ENCODE data around the gene TYRO3.
A peak's percentile ranks its signal among the peaks of the same experiment; 100 is the strongest.
"Not testable (repeated sequence)": the region's sequence is repeated elsewhere in the genome, so short reads cannot be mapped to it uniquely, and the experiment has no call there.

The TYRO3 gene

DNA sequence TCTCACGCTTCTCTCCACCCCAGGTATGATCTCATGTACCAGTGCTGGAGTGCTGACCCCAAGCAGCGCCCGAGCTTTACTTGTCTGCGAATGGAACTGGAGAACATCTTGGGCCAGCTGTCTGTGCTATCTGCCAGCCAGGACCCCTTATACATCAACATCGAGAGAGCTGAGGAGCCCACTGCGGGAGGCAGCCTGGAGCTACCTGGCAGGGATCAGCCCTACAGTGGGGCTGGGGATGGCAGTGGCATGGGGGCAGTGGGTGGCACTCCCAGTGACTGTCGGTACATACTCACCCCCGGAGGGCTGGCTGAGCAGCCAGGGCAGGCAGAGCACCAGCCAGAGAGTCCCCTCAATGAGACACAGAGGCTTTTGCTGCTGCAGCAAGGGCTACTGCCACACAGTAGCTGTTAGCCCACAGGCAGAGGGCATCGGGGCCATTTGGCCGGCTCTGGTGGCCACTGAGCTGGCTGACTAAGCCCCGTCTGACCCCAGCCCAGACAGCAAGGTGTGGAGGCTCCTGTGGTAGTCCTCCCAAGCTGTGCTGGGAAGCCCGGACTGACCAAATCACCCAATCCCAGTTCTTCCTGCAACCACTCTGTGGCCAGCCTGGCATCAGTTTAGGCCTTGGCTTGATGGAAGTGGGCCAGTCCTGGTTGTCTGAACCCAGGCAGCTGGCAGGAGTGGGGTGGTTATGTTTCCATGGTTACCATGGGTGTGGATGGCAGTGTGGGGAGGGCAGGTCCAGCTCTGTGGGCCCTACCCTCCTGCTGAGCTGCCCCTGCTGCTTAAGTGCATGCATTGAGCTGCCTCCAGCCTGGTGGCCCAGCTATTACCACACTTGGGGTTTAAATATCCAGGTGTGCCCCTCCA, 19.1 kb downstream of the TYRO3 start:
- no peak for DNase-seq

GRCh38 chr15:41578736-41579383, 19.8 kb downstream of the TYRO3 start:
- no peak for DNase-seq

GRCh38 chr15:41581110-41581509, 22.1 kb downstream of the TYRO3 start:
- DNase-seq = no peak

GRCh38 chr15:41583795-41584194, 24.8 kb downstream of the TYRO3 start:
- DNase-seq = no peak

- DNase-seq = no peak
These were observed 25.7 kb downstream of the TYRO3 start for GRCh38 chr15:41584636-41585126.

DNA sequence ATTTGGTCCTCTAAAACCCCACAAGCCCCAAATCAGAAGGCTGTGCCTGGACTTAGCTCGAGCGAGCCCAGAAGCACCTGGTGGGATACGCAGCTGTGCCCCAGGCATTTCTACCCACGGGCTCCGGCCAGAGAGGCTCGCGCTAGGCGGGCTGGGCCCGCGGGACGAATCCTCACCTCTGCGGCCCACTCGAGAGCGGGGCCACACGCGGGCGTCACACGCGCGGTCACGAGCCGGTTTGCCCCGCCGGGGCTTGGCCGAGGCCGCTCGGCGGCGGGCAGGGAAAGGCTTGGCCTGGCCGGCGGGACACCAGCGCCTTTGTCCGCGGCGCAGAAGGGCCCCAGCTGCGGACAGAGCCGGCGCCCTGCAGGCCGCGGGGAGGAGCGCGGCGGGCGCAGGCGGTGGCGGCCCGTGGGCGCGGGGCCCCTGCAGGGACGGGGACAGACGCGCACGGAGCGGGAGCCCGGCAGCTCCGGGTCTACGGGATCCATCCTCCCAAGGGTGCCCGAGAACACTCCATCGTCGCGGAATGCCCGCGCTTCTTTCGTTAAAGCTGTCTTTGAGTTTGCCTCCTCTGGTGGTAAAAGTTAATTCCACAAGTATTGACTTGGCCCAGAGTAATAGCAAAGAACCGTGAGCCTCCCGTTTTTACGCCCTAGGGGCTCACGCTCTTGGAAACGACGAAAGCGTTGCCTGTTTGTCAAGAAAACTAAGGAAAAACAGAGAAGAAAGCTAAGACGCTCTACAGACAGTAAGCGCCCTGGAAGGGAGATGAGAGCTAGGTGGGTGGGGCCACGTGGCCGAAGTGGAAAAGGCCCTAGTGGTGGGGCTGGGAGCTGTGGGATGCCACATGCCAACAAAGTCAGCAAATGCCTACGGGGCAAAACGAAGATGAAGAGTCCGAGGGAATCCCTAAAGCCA, 26.4 kb downstream of the TYRO3 start:
- DNase-seq = no peak

DNA sequence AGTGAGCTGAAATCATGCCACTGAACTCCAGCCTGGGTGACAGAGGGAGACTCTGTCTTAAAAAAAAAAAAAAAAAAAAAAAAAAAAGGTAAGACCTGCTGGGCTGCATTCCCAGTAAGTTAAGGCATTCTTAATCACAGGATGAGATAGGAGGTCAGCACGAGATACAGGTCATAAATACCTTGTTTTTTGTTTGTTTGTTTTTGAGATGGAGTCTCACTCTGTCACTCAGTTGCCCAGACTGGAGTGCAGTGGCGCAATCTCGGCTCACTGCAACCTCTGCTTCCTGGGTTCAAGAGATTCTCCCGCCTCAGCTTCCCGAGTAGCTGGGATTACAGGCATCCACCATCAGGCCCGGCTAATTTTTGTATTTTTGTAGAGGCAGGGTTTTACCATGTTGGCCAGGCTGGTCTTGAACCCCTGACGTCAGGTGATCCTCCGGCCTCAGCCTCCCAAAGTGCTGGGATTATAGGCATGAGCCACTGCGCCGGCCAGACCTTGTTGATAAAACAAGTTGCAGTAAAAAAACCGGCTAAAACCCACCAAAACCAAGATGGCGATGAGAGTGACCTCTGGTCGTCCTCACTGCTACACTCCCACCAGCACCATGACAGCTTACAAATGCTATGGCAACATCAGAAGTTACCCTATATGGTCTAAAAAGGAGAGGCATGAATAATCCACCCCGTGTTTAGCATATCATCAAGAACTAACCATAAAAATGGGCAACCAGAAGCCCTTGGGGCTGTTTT, 27.7 kb downstream of the TYRO3 start:
- not testable (repeated sequence) for DNase-seq

GRCh38 chr15:41589018-41589417, 30.0 kb downstream of the TYRO3 start:
- not testable (repeated sequence) for DNase-seq

DNA sequence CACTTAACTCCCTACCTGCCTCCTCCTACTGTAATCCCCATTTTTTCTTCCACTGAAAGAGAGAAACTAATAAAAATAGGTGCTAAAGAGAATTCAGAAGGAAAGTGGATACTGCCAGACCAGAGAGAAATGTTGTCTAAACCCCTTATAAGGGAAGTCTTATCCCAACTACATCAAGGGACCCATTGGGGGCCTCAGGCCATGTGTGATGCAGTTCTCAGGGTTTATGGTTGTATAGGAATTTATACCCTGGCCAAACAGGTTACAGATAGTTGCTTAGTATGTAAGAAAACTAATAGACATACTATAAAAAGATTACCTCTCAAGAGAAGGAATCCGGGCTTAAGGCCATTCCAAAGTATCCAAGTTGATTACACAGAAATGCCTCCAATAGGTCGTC, 30.6 kb downstream of the TYRO3 start:
- DNase-seq = not testable (repeated sequence)

DNA sequence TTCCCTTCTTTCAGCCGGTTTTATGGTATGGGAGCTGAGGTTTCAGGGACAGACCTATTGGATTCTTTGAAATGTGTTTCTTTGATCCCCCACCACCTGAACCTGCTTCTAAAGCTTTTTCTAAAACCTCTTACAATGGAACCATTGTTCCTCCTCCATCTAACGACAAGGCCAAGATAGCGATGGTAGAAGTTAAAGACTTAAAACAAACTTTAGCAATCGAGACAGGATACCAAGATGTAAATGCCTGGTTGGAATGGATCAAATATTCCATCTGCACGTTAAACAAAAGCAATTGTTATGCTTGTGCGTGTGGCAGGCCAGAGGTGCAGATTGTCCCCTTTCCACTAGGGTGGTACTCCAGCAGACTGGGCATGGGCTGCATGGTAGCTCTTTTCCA, 32.2 kb downstream of the TYRO3 start:
- DNase-seq = not testable (repeated sequence)

- not testable (repeated sequence) for DNase-seq
These were observed 33.7 kb downstream of the TYRO3 start for GRCh38 chr15:41592718-41593117.

- no peak for DNase-seq
These were observed 36.1 kb downstream of the TYRO3 start for GRCh38 chr15:41594801-41595746.

DNA sequence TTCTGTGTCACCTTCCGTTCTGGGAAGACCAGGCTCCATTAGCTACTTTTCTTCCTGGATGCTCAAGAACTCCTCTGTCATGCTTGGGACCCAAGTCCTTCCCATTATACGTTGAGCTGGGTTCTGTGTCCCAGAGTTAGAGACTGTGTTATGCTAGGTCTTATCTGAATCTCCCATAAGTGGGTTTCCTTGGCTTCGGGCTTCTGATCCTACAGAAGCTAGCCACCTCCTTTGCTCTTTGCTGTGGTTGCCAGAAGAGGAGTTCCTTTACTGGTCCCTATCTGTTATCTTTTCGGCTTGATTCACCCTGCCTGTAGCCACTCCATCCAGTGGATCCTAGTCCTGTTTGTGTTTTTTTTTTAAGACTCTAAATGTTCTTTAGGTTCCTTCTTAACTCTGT, 38.0 kb downstream of the TYRO3 start:
- no peak for DNase-seq

DNA sequence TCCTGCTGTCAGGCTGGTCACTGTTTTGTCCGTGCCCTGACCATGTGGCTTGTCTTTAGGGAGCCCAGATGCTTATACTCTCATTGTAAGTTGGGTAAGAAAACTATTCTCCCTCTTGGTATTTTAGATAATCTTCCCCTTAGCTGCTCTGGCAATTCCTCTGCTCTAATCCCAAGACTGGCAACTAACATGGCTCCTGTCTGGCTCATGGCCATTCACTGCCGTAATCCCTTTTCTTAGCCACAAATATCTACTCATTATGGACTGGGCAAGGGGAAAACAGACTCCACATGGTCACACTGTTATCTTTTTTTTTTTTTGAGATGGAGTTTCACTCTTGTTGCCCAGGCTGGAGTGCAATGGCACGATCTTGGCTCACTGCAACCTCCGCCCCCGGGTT, 38.8 kb downstream of the TYRO3 start:
- no peak for DNase-seq

- no peak for DNase-seq
These were observed 40.0 kb downstream of the TYRO3 start for GRCh38 chr15:41599061-41599460.

- no peak for DNase-seq
These were observed 44.5 kb downstream of the TYRO3 start for GRCh38 chr15:41603411-41603935.

DNA sequence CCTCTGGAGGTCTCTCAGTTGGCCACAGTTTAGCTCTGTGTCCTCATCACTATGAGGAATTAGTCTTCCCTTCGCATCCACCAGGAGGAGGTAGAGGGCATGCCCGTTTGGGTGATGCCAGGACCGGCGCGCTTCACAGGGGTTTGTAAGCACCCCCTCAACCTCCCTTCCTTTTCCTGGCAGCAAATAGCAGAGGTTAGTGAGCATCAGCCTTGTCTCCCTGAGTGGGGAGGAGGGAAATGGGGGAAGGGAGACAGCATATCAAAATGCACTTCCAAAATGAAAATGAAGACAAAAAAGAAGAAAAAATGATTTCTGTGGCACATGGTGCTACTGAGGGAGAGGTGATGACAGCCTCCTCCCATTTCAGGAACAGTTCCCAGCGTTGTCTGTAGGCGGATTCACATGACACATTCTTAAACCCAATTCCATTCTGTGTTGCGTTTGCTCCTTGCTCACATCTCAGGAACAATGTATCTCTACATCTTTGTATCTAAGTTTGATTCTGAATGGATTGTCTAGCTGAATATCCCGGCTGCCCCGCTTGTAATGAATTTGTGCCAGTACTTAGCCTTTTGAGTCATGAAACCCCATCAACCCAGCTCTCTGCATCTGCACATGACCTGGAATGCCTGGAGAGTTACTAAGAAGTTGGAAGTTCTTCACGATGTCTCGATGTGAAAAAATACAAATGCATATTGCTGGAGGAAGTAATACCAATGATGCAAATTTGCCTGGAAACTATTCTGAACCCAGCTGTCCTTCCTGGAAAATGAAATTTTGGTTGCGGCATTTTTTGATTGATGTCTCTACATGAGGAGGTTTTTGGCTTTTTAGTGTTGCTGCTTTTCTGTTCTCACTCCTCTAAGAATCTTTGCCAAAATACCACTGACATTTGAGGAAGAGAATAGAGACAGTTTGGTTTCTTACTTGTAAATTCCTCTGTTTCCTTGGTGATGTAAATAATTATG, 45.2 kb downstream of the TYRO3 start:
- peak; percentile 24 for DNase-seq

DNA sequence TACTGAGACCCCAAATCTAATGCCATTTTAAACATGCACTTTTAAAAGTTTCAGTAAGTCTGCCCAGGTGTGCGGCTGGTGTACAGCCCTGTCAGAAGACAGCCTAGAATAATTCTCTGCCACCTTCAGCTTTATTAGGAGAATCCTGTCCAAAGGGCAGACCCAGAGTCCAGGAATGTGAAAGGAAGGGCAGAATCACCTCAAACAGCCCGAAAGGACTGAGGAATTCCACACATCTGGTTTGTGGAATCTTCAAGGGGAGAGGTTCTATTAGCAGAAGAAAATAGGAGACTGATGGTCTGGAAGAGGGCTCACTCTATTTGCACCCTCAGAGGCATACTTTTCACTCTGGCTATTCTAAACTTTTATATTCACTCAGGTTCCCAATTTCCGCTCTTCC, 46.6 kb downstream of the TYRO3 start:
- no peak for DNase-seq

GRCh38 chr15:41606997-41607396, 48.0 kb downstream of the TYRO3 start:
- no peak for DNase-seq

DNA sequence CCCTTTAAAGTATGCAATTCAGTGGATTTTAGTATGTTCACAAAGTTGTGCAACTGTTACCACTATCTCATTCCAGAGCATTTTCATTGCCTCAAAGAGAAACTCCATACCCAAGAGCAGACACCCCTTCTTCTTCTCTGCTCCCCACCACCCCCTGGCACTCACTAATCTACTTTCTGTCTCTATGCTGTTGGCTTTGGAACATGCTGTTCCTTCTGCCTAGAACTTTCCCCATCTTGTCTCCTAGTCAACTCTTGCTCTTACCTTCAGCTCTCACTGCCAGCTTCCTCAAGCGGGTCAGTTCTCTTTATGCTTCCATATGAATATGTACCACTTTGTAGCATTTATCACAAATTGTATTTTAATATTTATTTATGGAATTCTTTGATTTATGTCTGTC, 50.1 kb downstream of the TYRO3 start:
- no peak for DNase-seq
